Endothelial cell (in vitro differentiated cells): ENCODE measurements around the gene SLC16A14. TPM values are rescaled to one million over a fixed set of nuclear protein-coding genes. Genes with fewer than 3 reads are reported as not detected.
A peak's percentile ranks its signal among the peaks of the same experiment; 100 is the strongest.

Experiments used
- DNase-seq: peaks from one replicate; pipeline ENCODE4 v3.0.0; 2021; ENCODE audit warnings: low spot score
- H3K27ac Mint-ChIP-seq: one replicate; pipeline ENCODE4 v1.8.0; 2021; ENCODE audit warnings: mixed read lengths, inconsistent platforms; ENCODE audit not compliant: unreplicated experiment
- H3K27me3 Mint-ChIP-seq: one replicate; pipeline ENCODE4 v1.8.0; 2021; ENCODE audit warnings: mild to moderate bottlenecking, moderate library complexity, mixed read lengths, inconsistent platforms; ENCODE audit not compliant: unreplicated experiment
- H3K36me3 Mint-ChIP-seq: one replicate; pipeline ENCODE4 v1.8.0; 2021; ENCODE audit warnings: mild to moderate bottlenecking, low read depth, mixed read lengths, inconsistent platforms; ENCODE audit not compliant: unreplicated experiment
- H3K4me1 Mint-ChIP-seq: one replicate; pipeline ENCODE4 v1.8.0; 2021; ENCODE audit warnings: mild to moderate bottlenecking, mixed read lengths, inconsistent platforms; ENCODE audit not compliant: unreplicated experiment
- H3K4me3 Mint-ChIP-seq: one replicate; pipeline ENCODE4 v1.8.0; 2021; ENCODE audit warnings: mild to moderate bottlenecking, mixed read lengths, inconsistent platforms; ENCODE audit not compliant: unreplicated experiment
- H3K9me3 Mint-ChIP-seq: one replicate; pipeline ENCODE4 v1.8.0; 2021; ENCODE audit warnings: mixed read lengths, inconsistent platforms; ENCODE audit not compliant: unreplicated experiment
- CTCF ChIP-seq: fragments of 200-600 bp; sonication (generic); IDR thresholded peaks from one replicate; pipeline ENCODE4 v1.5.0; 2021; ENCODE audit warnings: antibody characterized with exemption; ENCODE audit not compliant: unreplicated experiment
- total RNA-seq: library from RNA; stranded (reverse); fragmentation: NEBNext Ultra II Directional; extraction: Animal tissue kit (Norgen Biotek cat#: 25700); gene quantifications from one replicate; pipeline ENCODE4 v1.2.1, GENCODE V29; 2021; ENCODE audit not compliant: unreplicated experiment

Gene SLC16A14
- total RNA-seq, 1 donor from 2014 or later: 0.18 TPM

- Mint-ChIP-seq H3K4me1 (no peaks in the 10 kb centered on the region), H3K27me3 (peaks cover 2% of the 10 kb centered on the region), H3K4me3 (no peak overlapping the region), H3K36me3 (no peaks in the 10 kb centered on the region), H3K9me3 (no peaks in the 10 kb centered on the region), H3K27ac (no peak overlapping the region)
- DNase-seq: no peak
- TF ChIP-seq CTCF: no peak
These were observed 22.2 kb upstream of the SLC16A14 start for GRCh38 chr2:230090967-230091366.

- Mint-ChIP-seq H3K27ac (no peak overlapping the region), H3K27me3 (peaks cover 2% of the 10 kb centered on the region), H3K36me3 (no peaks in the 10 kb centered on the region), H3K4me1 (peaks cover 12% of the 10 kb centered on the region), H3K9me3 (no peaks in the 10 kb centered on the region), H3K4me3 (no peak overlapping the region)
- DNase-seq: no peak
- no peak for TF ChIP-seq CTCF
These were observed 16.5 kb upstream of the SLC16A14 start for GRCh38 chr2:230085201-230085600.

- TF ChIP-seq CTCF: no peak
- Mint-ChIP-seq H3K9me3 (no peaks in the 10 kb centered on the region), H3K27me3 (no peaks in the 10 kb centered on the region), H3K27ac (peak overlapping the region; percentile 87), H3K4me1 (peaks cover 31% of the 10 kb centered on the region), H3K36me3 (no peaks in the 10 kb centered on the region), H3K4me3 (no peak overlapping the region)
- peak; percentile 5 for DNase-seq
These were observed 9.3 kb upstream of the SLC16A14 start for GRCh38 chr2:230077851-230078547.

- peaks cover 26% of the 10 kb centered on the region for H3K4me1 Mint-ChIP-seq
- H3K9me3 Mint-ChIP-seq: no peaks in the 10 kb centered on the region
- H3K27ac Mint-ChIP-seq: no peak overlapping the region
These were observed 8.1 kb upstream of the SLC16A14 start for GRCh38 chr2:230076819-230077218.

More at GRCh38 chr2:230076819-230077218, 8.1 kb upstream of the SLC16A14 start:
- H3K4me3 Mint-ChIP-seq: no peak overlapping the region
- no peak for DNase-seq
- H3K36me3 Mint-ChIP-seq: no peaks in the 10 kb centered on the region
- no peak for TF ChIP-seq CTCF
- no peaks in the 10 kb centered on the region for H3K27me3 Mint-ChIP-seq
